ENCODE data around the gene IL20RA. TPM values are rescaled to one million over a fixed set of nuclear protein-coding genes. Genes with fewer than 3 reads are reported as not detected.

Gene IL20RA
- total and polyA plus RNA-seq, 2 donors from 2014 or later: 0.16 to 0.34 TPM

GRCh38 chr6:136995521-136995920, 49.2 kb downstream of the IL20RA start:
- H3K4me3 ChIP-seq (ENCODE audit: low read length in 3 of 3): no peak overlapping the region
- H3K27ac ChIP-seq (ENCODE audit: low read depth in 2 of 2, low read length in 2 of 2): no peak overlapping the region
- intact Hi-C loops (cut with DNase I): no loop called here
- peaks cover 2% of the 10 kb centered on the region for H3K27me3 ChIP-seq (ENCODE audit: control insufficient read depth, insufficient read depth, low read length)
- no peaks in the 10 kb centered on the region for H3K36me3 ChIP-seq (ENCODE audit: control insufficient read depth in 2 of 3, insufficient read depth in 3 of 3, low read length in 3 of 3)
- no peak overlapping the region for H3K9ac ChIP-seq (ENCODE audit: low read length in 3 of 3)
- TF ChIP-seq, protein P1, sequence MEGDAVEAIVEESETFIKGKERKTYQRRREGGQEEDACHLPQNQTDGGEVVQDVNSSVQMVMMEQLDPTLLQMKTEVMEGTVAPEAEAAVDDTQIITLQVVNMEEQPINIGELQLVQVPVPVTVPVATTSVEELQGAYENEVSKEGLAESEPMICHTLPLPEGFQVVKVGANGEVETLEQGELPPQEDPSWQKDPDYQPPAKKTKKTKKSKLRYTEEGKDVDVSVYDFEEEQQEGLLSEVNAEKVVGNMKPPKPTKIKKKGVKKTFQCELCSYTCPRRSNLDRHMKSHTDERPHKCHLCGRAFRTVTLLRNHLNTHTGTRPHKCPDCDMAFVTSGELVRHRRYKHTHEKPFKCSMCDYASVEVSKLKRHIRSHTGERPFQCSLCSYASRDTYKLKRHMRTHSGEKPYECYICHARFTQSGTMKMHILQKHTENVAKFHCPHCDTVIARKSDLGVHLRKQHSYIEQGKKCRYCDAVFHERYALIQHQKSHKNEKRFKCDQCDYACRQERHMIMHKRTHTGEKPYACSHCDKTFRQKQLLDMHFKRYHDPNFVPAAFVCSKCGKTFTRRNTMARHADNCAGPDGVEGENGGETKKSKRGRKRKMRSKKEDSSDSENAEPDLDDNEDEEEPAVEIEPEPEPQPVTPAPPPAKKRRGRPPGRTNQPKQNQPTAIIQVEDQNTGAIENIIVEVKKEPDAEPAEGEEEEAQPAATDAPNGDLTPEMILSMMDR (IDR thresholded peaks at IDR 0.05; ENCODE audit: borderline replicate concordance, extremely low read depth, insufficient read depth): no peak
- H3K9me3 ChIP-seq (ENCODE audit: control insufficient read depth in 2 of 3, insufficient read depth in 1 of 3, low read length in 3 of 3): no peaks in the 10 kb centered on the region
- no peaks in the 10 kb centered on the region for H3K4me1 ChIP-seq (ENCODE audit: control insufficient read depth in 2 of 3, insufficient read depth in 2 of 3, low read depth in 1 of 3, low read length in 3 of 3)
- FAIRE-seq: no peak
- DNase-seq: no peak

- Histone ChIP-seq H3K27ac (ENCODE audit: low read depth in 2 of 2, low read length in 2 of 2) (no peak overlapping the region), H3K9me3 (ENCODE audit: control insufficient read depth in 2 of 3, insufficient read depth in 1 of 3, low read length in 3 of 3) (no peaks in the 10 kb centered on the region), H3K27me3 (ENCODE audit: control insufficient read depth, insufficient read depth, low read length) (peaks cover 3% of the 10 kb centered on the region), H3K4me3 (ENCODE audit: low read length in 3 of 3) (no peak overlapping the region), H3K4me1 (ENCODE audit: control insufficient read depth in 2 of 3, insufficient read depth in 2 of 3, low read depth in 1 of 3, low read length in 3 of 3) (peaks cover 0 to 4% (median 2%) of the 10 kb centered on the region in 3 donors), H3K36me3 (ENCODE audit: control insufficient read depth in 2 of 3, insufficient read depth in 3 of 3, low read length in 3 of 3) (no peaks in the 10 kb centered on the region), H3K9ac (ENCODE audit: low read length in 3 of 3) (no peak overlapping the region)
- TF ChIP-seq, protein P1 (IDR thresholded peaks at IDR 0.05; ENCODE audit: borderline replicate concordance, extremely low read depth, insufficient read depth): no peak
- intact Hi-C loops (cut with DNase I): no loop called here
- DNase-seq (no peak), FAIRE-seq (no peak)
These were observed 50.0 kb downstream of the IL20RA start for GRCh38 chr6:136994782-136995181.

GRCh38 chr6:136992113-136992512, 52.7 kb downstream of the IL20RA start:
- peaks cover 0 to 6% (median 3%) of the 10 kb centered on the region in 3 donors for H3K4me1 ChIP-seq (ENCODE audit: control insufficient read depth in 2 of 3, insufficient read depth in 2 of 3, low read depth in 1 of 3, low read length in 3 of 3)
- H3K27ac ChIP-seq (ENCODE audit: low read depth in 2 of 2, low read length in 2 of 2): no peak overlapping the region
- H3K36me3 ChIP-seq (ENCODE audit: control insufficient read depth in 2 of 3, insufficient read depth in 3 of 3, low read length in 3 of 3): no peaks in the 10 kb centered on the region
- H3K9ac ChIP-seq (ENCODE audit: low read length in 3 of 3): no peak overlapping the region
- DNase-seq: no peak
- intact Hi-C loops (cut with DNase I): no loop called here
- H3K4me3 ChIP-seq (ENCODE audit: low read length in 3 of 3): no peak overlapping the region
- peaks cover 3% of the 10 kb centered on the region for H3K27me3 ChIP-seq (ENCODE audit: control insufficient read depth, insufficient read depth, low read length)
- no peaks in the 10 kb centered on the region for H3K9me3 ChIP-seq (ENCODE audit: control insufficient read depth in 2 of 3, insufficient read depth in 1 of 3, low read length in 3 of 3)
- FAIRE-seq: no peak
- TF ChIP-seq, protein P1 (IDR thresholded peaks at IDR 0.05; ENCODE audit: borderline replicate concordance, extremely low read depth, insufficient read depth): no peak

DNA sequence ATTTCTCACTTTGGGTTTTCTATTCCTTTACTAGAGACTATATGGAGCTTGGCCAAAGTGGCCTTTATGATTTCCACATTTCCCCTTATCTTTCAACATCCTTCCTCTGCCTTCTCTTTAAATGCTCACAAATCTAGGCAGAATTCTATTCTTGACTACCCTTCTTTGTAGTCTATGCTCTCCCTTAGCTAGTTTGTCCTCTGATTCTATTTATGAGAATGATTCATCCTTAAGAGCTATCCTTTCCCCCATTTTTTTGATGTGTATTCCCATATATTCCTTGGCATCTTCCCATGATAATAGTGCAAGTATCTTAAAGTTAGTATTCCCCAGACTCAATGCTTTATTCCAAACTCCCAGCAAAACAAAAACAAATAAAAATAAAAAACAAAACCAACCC, 53.1 kb downstream of the IL20RA start:
- TF ChIP-seq, protein P1 (IDR thresholded peaks at IDR 0.05; ENCODE audit: borderline replicate concordance, extremely low read depth, insufficient read depth): no peak
- H3K27ac ChIP-seq (ENCODE audit: low read depth in 2 of 2, low read length in 2 of 2): no peak overlapping the region
- H3K4me3 ChIP-seq (ENCODE audit: low read length in 3 of 3): no peak overlapping the region
- DNase-seq (no peak), FAIRE-seq (no peak)
- no peaks in the 10 kb centered on the region for H3K9me3 ChIP-seq (ENCODE audit: control insufficient read depth in 2 of 3, insufficient read depth in 1 of 3, low read length in 3 of 3)
- no peak overlapping the region for H3K9ac ChIP-seq (ENCODE audit: low read length in 3 of 3)
- H3K4me1 ChIP-seq (ENCODE audit: control insufficient read depth in 2 of 3, insufficient read depth in 2 of 3, low read depth in 1 of 3, low read length in 3 of 3): peaks cover 0 to 6% (median 3%) of the 10 kb centered on the region in 3 donors
- H3K36me3 ChIP-seq (ENCODE audit: control insufficient read depth in 2 of 3, insufficient read depth in 3 of 3, low read length in 3 of 3): no peaks in the 10 kb centered on the region
- intact Hi-C loops (cut with DNase I): no loop called here
- peaks cover 3% of the 10 kb centered on the region for H3K27me3 ChIP-seq (ENCODE audit: control insufficient read depth, insufficient read depth, low read length)

Measured in kidney (tissue), 14 donors.